SJSA1 (cell line): ENCODE results near the gene CACNA1C. TPM values are rescaled to one million over a fixed set of nuclear protein-coding genes. Genes with fewer than 3 reads are reported as not detected.

Source experiments
- DNase-seq, 2 experiments: peaks; one replicate each; pipeline ENCODE4 v3.0.0-alpha.2; 2015 to 2020; ENCODE audit warnings: low spot score in 2 of 2, low read depth in 1 of 2
- H3K27ac ChIP-seq: fragments of 250-450 bp; sonication (Bioruptor Pico); 2 replicates; pipeline ENCODE4 v1.5.1; 2020; ENCODE audit warnings: mild to moderate bottlenecking, moderate library complexity
- H3K27me3 ChIP-seq: fragments of 250-450 bp; sonication (Bioruptor Pico); replicated peaks from 2 replicates; pipeline ENCODE4 v1.5.1; 2020; ENCODE audit warnings: mild to moderate bottlenecking, moderate library complexity
- H3K36me3 ChIP-seq: fragments of 250-450 bp; sonication (Bioruptor Pico); 2 replicates; pipeline ENCODE4 v1.5.1; 2020; ENCODE audit warnings: mild to moderate bottlenecking
- H3K4me1 ChIP-seq: fragments of 250-450 bp; sonication (Bioruptor Pico); replicated peaks from 2 replicates; pipeline ENCODE4 v1.6.1; 2021; ENCODE audit warnings: mild to moderate bottlenecking
- H3K4me3 ChIP-seq: fragments of 250-450 bp; sonication (Bioruptor Pico); 2 replicates; pipeline ENCODE4 v1.5.1; 2020; ENCODE audit warnings: mild to moderate bottlenecking
- H3K9me3 ChIP-seq: fragments of 250-450 bp; sonication (Bioruptor Pico); replicated peaks from 2 replicates; pipeline ENCODE4 v1.5.1; 2020; ENCODE audit warnings: mild to moderate bottlenecking
- total RNA-seq: library from RNA; depleted of rRNA; stranded (reverse); fragments of >200 nt; shearing (Covaris generic); gene quantifications from 2 replicates; pipeline ENCODE4 v1.2.3, GENCODE V29; 2014

CACNA1C gene
- total RNA-seq, 1 experiment from 2014 or later: 6.1 TPM

GRCh38 chr12:2276288-2277033, 223.7 kb downstream of the CACNA1C start:
- no peak for DNase-seq

GRCh38 chr12:2277492-2278155, 224.8 kb downstream of the CACNA1C start:
- H3K27ac ChIP-seq: no peak overlapping the region
- H3K36me3 ChIP-seq: no peaks in the 10 kb centered on the region
- H3K27me3 ChIP-seq: no peaks in the 10 kb centered on the region
- H3K9me3 ChIP-seq: no peaks in the 10 kb centered on the region
- DNase-seq: peak; percentile 38 to 74
- no peak overlapping the region for H3K4me3 ChIP-seq
- H3K4me1 ChIP-seq: peaks cover 32% of the 10 kb centered on the region

More at GRCh38 chr12:2276288-2277033, 223.7 kb downstream of the CACNA1C start:
- Histone ChIP-seq H3K27ac (no peak overlapping the region), H3K9me3 (no peaks in the 10 kb centered on the region), H3K4me3 (no peak overlapping the region), H3K27me3 (no peaks in the 10 kb centered on the region), H3K4me1 (peaks cover 26% of the 10 kb centered on the region), H3K36me3 (no peaks in the 10 kb centered on the region)

GRCh38 chr12:2281446-2281845, 228.7 kb downstream of the CACNA1C start:
- no peak for DNase-seq
- Histone ChIP-seq H3K4me1 (peaks cover 64% of the 10 kb centered on the region), H3K9me3 (no peaks in the 10 kb centered on the region), H3K4me3 (no peak overlapping the region), H3K36me3 (no peaks in the 10 kb centered on the region), H3K27me3 (no peaks in the 10 kb centered on the region), H3K27ac (no peak overlapping the region)

GRCh38 chr12:2282318-2282717, 229.5 kb downstream of the CACNA1C start:
- Histone ChIP-seq H3K27me3 (no peaks in the 10 kb centered on the region), H3K36me3 (no peaks in the 10 kb centered on the region), H3K9me3 (no peaks in the 10 kb centered on the region), H3K27ac (no peak overlapping the region), H3K4me3 (no peak overlapping the region), H3K4me1 (peaks cover 66% of the 10 kb centered on the region)
- DNase-seq: no peak

- Histone ChIP-seq H3K4me3 (no peak overlapping the region), H3K36me3 (no peaks in the 10 kb centered on the region), H3K27me3 (no peaks in the 10 kb centered on the region), H3K4me1 (peaks cover 66% of the 10 kb centered on the region), H3K27ac (peak overlapping the region; percentile 77), H3K9me3 (no peaks in the 10 kb centered on the region)
- DNase-seq: no peak
Measured at GRCh38 chr12:2283480-2283879, 230.7 kb downstream of the CACNA1C start.

GRCh38 chr12:2283916-2284315, 231.1 kb downstream of the CACNA1C start:
- H3K9me3 ChIP-seq: no peaks in the 10 kb centered on the region
- peak in 1 of 2 experiments; percentile 71 for DNase-seq
- no peaks in the 10 kb centered on the region for H3K36me3 ChIP-seq
- H3K4me3 ChIP-seq: no peak overlapping the region
- H3K4me1 ChIP-seq: peaks cover 67% of the 10 kb centered on the region
- no peaks in the 10 kb centered on the region for H3K27me3 ChIP-seq
- H3K27ac ChIP-seq: peak overlapping the region; percentile 77

GRCh38 chr12:2284321-2284813, 231.6 kb downstream of the CACNA1C start:
- H3K36me3 ChIP-seq: no peaks in the 10 kb centered on the region
- H3K4me1 ChIP-seq: peaks cover 68% of the 10 kb centered on the region
- peak overlapping the region; percentile 77 for H3K27ac ChIP-seq
- no peak overlapping the region for H3K4me3 ChIP-seq
- no peaks in the 10 kb centered on the region for H3K9me3 ChIP-seq
- no peaks in the 10 kb centered on the region for H3K27me3 ChIP-seq
- DNase-seq: peak; percentile 76 to 91

DNA sequence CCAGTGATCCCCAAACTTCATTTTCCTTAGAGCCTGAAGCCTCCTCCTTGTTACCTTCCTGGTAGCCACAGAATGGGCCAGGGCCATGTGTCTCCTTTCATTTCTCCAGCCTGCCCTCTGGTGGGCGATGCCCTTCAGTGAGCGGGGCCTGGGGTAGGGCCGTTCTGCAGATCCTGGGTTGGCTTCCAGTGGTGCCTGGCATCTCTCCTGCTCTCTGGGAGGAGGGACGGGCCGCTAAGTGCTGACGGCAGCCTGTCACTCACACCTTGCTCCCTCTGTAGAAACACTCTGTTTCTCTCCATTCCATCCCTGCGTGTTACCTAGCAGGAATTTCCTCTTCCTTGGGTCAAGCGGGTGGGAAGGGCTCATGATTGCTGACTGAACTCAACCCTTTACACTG, 232.1 kb downstream of the CACNA1C start:
- no peaks in the 10 kb centered on the region for H3K9me3 ChIP-seq
- no peaks in the 10 kb centered on the region for H3K36me3 ChIP-seq
- no peak overlapping the region for H3K4me3 ChIP-seq
- H3K27me3 ChIP-seq: no peaks in the 10 kb centered on the region
- peak; percentile 92 to 93 for DNase-seq
- H3K27ac ChIP-seq: peak overlapping the region; percentile 77
- H3K4me1 ChIP-seq: peaks cover 68% of the 10 kb centered on the region

- Histone ChIP-seq H3K27ac (no peak overlapping the region), H3K9me3 (no peaks in the 10 kb centered on the region), H3K4me3 (no peak overlapping the region), H3K36me3 (no peaks in the 10 kb centered on the region), H3K4me1 (peaks cover 68% of the 10 kb centered on the region), H3K27me3 (no peaks in the 10 kb centered on the region)
- no peak for DNase-seq
Measured at GRCh38 chr12:2285462-2285861, 232.7 kb downstream of the CACNA1C start.

DNA sequence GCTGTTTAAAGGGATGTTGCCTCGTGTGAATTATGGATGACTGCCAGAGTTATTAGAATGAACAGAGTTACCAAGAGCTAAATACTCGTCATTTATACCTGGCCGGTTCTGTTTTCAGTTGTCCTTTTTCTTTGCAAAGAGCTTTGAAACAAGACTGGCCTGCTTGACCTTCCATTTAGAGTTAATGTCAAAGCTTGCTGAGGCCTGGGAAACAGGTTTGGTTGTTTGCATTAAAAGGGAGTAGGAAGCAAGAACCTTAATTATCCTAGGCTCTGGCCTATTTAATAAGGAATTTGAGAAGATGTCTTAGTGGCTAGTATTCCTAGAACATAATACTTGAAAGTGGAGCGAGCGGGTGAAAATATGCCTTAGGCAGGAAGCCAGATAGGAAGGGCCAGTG, 233.3 kb downstream of the CACNA1C start:
- Histone ChIP-seq H3K9me3 (no peaks in the 10 kb centered on the region), H3K27me3 (no peaks in the 10 kb centered on the region), H3K27ac (peak overlapping the region; percentile 52; the same call in 1 of the 2 replicates), H3K4me1 (peaks cover 68% of the 10 kb centered on the region), H3K4me3 (no peak overlapping the region), H3K36me3 (no peaks in the 10 kb centered on the region)
- no peak for DNase-seq

DNA sequence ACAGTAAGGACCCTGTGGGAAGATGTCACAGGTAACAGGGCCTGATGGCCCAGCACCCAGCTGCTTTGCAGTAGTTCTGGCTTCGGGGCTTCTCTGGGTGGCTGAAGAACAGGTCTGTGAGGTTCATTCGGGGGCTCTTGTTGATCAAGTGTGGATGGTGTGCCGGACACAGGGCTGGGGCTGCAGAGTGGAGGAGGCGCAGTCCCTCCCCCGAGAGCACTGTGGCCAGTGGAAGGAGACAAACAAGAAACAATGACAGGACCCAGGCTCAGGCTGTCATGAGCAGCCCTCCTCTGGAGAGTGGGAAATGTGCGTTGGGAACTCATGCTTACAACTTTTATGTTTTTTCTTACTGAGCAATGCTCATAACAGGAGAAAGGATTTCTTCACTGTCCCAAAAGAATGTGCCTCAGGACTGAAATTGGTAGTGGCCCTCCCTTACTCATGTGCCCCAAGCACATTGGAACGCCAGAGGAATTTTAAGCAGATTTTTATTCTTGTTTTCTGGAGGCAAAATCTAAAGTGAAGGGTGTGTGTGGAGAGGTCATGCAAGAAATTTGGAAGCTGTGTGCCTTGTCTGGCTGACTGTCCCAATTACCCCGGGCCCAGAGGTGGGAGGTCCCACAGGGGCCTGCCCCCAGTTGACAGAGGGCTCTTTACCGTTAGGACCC, 233.8 kb downstream of the CACNA1C start:
- Histone ChIP-seq H3K27me3 (no peaks in the 10 kb centered on the region), H3K27ac (peak overlapping the region; percentile 52), H3K36me3 (no peaks in the 10 kb centered on the region), H3K4me1 (peaks cover 68% of the 10 kb centered on the region), H3K4me3 (no peak overlapping the region), H3K9me3 (no peaks in the 10 kb centered on the region)
- peak in 1 of 2 experiments; percentile 50 for DNase-seq

GRCh38 chr12:2287151-2287550, 234.4 kb downstream of the CACNA1C start:
- DNase-seq: no peak
- Histone ChIP-seq H3K27me3 (no peaks in the 10 kb centered on the region), H3K27ac (peak overlapping the region; percentile 52), H3K9me3 (no peaks in the 10 kb centered on the region), H3K4me3 (no peak overlapping the region), H3K4me1 (peaks cover 67% of the 10 kb centered on the region), H3K36me3 (no peaks in the 10 kb centered on the region)

DNA sequence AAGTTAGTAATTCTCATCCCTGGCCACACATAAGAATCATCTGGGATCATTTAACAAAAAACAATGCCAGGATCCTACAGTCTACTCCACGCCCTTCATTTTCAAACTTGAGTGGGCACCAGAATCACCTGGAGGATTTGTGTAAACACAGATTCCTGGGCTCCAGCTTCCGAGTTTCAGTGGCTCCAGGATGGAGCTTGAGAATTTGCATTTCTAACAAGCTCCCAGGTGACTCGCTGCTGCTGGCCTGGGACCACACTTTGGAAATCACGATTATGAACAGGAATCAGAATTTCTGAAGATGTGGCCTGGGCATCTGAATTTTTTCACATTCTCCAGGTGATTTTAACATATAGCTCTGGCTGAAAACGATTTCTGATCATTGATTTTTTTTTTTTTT, 234.8 kb downstream of the CACNA1C start:
- Histone ChIP-seq H3K9me3 (no peaks in the 10 kb centered on the region), H3K4me1 (peaks cover 63% of the 10 kb centered on the region), H3K27ac (peak overlapping the region; percentile 52), H3K36me3 (no peaks in the 10 kb centered on the region), H3K4me3 (no peak overlapping the region), H3K27me3 (no peaks in the 10 kb centered on the region)
- no peak for DNase-seq

- H3K36me3 ChIP-seq: no peaks in the 10 kb centered on the region
- 0 out of 2 replicates have a peak overlapping the region, but pooled peaks have one; percentile 52 for H3K27ac ChIP-seq
- H3K4me3 ChIP-seq: no peak overlapping the region
- no peaks in the 10 kb centered on the region for H3K9me3 ChIP-seq
- no peaks in the 10 kb centered on the region for H3K27me3 ChIP-seq
- peaks cover 60% of the 10 kb centered on the region for H3K4me1 ChIP-seq
- peak; percentile 50 to 74 for DNase-seq
Measured at GRCh38 chr12:2288001-2288400, 235.2 kb downstream of the CACNA1C start.
